ENCODE data around the gene ZNF891. TPM values are rescaled to one million over a fixed set of nuclear protein-coding genes. Genes with fewer than 3 reads are reported as not detected.

The ZNF891 gene
- total and polyA plus RNA-seq, 9 donors, result 0.93 to 2.8 (median 1.7) TPM

GRCh38 chr12:133073836-133074235, 56.2 kb downstream of the ZNF891 start:
- DNase-seq, result no peak
- no peaks in the 10 kb centered on the region for H3K4me1 ChIP-seq (ENCODE audit: control insufficient read depth, insufficient read depth, low read length)
- H3K27ac ChIP-seq (ENCODE audit: low read length), result no peak overlapping the region
- no peak overlapping the region for H3K4me3 ChIP-seq (ENCODE audit: low read length)
- no peaks in the 10 kb centered on the region for H3K36me3 ChIP-seq (ENCODE audit: control insufficient read depth, insufficient read depth, low read length)
- peaks cover 60% of the 10 kb centered on the region for H3K9me3 ChIP-seq (replicated peaks; ENCODE audit: control insufficient read depth, low read depth, low read length)
- no peaks in the 10 kb centered on the region for H3K27me3 ChIP-seq (ENCODE audit: control insufficient read depth, insufficient read depth, low read length)
- WGBS (ENCODE audit: insufficient coverage), result no CpG with 5 or more reads among the region's 2 CpGs

- no peak overlapping the region for H3K4me3 ChIP-seq (ENCODE audit: low read length)
Measured at GRCh38 chr12:133063556-133063955, 66.5 kb downstream of the ZNF891 start.

GRCh38 chr12:133061954-133062353, 68.1 kb downstream of the ZNF891 start:
- Histone ChIP-seq H3K27me3 (ENCODE audit: control insufficient read depth, insufficient read depth, low read length) (peaks cover 2% of the 10 kb centered on the region), H3K9me3 (replicated peaks; ENCODE audit: control insufficient read depth, low read depth, low read length) (peaks cover 94% of the 10 kb centered on the region), H3K27ac (ENCODE audit: low read length) (no peak overlapping the region), H3K4me3 (ENCODE audit: low read length) (no peak overlapping the region), H3K36me3 (ENCODE audit: control insufficient read depth, insufficient read depth, low read length) (peaks cover 19% of the 10 kb centered on the region), H3K4me1 (ENCODE audit: control insufficient read depth, insufficient read depth, low read length) (no peaks in the 10 kb centered on the region)
- no peak for DNase-seq
- WGBS (ENCODE audit: insufficient coverage), result no CpG with 5 or more reads among the region's 1 CpG

More at GRCh38 chr12:133063556-133063955, 66.5 kb downstream of the ZNF891 start:
- DNase-seq, result no peak
- Histone ChIP-seq H3K27me3 (ENCODE audit: control insufficient read depth, insufficient read depth, low read length) (peaks cover 2% of the 10 kb centered on the region), H3K27ac (ENCODE audit: low read length) (no peak overlapping the region), H3K4me1 (ENCODE audit: control insufficient read depth, insufficient read depth, low read length) (no peaks in the 10 kb centered on the region), H3K9me3 (replicated peaks; ENCODE audit: control insufficient read depth, low read depth, low read length) (peaks cover 92% of the 10 kb centered on the region), H3K36me3 (ENCODE audit: control insufficient read depth, insufficient read depth, low read length) (peaks cover 8% of the 10 kb centered on the region)
- no CpG with 5 or more reads among the region's 1 CpG for WGBS (ENCODE audit: insufficient coverage)

GRCh38 chr12:133058203-133059113, 71.6 kb downstream of the ZNF891 start:
- Histone ChIP-seq H3K36me3 (ENCODE audit: control insufficient read depth, insufficient read depth, low read length) (peaks cover 22% of the 10 kb centered on the region), H3K9me3 (replicated peaks; ENCODE audit: control insufficient read depth, low read depth, low read length) (peaks cover 75% of the 10 kb centered on the region)
- 100% methylated on average over 2 of the region's 8 CpGs for WGBS (ENCODE audit: insufficient coverage)

GRCh38 chr12:133057446-133057845, 72.6 kb downstream of the ZNF891 start:
- peaks cover 75% of the 10 kb centered on the region for H3K9me3 ChIP-seq (replicated peaks; ENCODE audit: control insufficient read depth, low read depth, low read length)
- no peak for DNase-seq
- H3K4me1 ChIP-seq (ENCODE audit: control insufficient read depth, insufficient read depth, low read length), result no peaks in the 10 kb centered on the region
- no peak overlapping the region for H3K27ac ChIP-seq (ENCODE audit: low read length)
- no CpG with 5 or more reads among the region's 5 CpGs for WGBS (ENCODE audit: insufficient coverage)
- H3K27me3 ChIP-seq (ENCODE audit: control insufficient read depth, insufficient read depth, low read length), result no peaks in the 10 kb centered on the region
- H3K4me3 ChIP-seq (ENCODE audit: low read length), result no peak overlapping the region
- H3K36me3 ChIP-seq (ENCODE audit: control insufficient read depth, insufficient read depth, low read length), result peaks cover 23% of the 10 kb centered on the region

More at GRCh38 chr12:133058203-133059113, 71.6 kb downstream of the ZNF891 start:
- DNase-seq, result no peak
- Histone ChIP-seq H3K27me3 (ENCODE audit: control insufficient read depth, insufficient read depth, low read length) (peaks cover 1% of the 10 kb centered on the region), H3K27ac (ENCODE audit: low read length) (no peak overlapping the region), H3K4me1 (ENCODE audit: control insufficient read depth, insufficient read depth, low read length) (no peaks in the 10 kb centered on the region), H3K4me3 (ENCODE audit: low read length) (no peak overlapping the region)

Other genes starting within 250 kb of the ZNF891 start
- 13.3 TPM for gene CHFR, start 242.7 kb downstream of the ZNF891 start, total RNA-seq
- gene CHFR, start 242.7 kb downstream of the ZNF891 start, polyA plus RNA-seq (ENCODE audit: insufficient read depth in 1 of 8, insufficient read length in 8 of 8, low replicate concordance in 1 of 8), result 10 to 100 TPM; 13.9 to 21.5 (median 17.4) TPM
- gene ZNF605, start 174.0 kb downstream of the ZNF891 start, total RNA-seq, result 14.9 TPM
- 10 to 100 TPM in 7 of 8 donors, 1 to 10 TPM in 1; 8.6 to 14.5 (median 10.9) TPM for gene ZNF605, start 174.0 kb downstream of the ZNF891 start, polyA plus RNA-seq (ENCODE audit: insufficient read depth in 1 of 8, insufficient read length in 8 of 8, low replicate concordance in 1 of 8)
- gene ZNF26, start 143.9 kb downstream of the ZNF891 start, total RNA-seq, result 8.0 TPM
- gene ZNF26, start 143.9 kb downstream of the ZNF891 start, polyA plus RNA-seq (ENCODE audit: insufficient read depth in 1 of 8, insufficient read length in 8 of 8, low replicate concordance in 1 of 8), result 10 to 100 TPM in 1 of 8 donors, 1 to 10 TPM in 7; 6.6 to 10.5 (median 7.7) TPM
- 40.4 TPM for gene ZNF84, start 92.8 kb downstream of the ZNF891 start, total RNA-seq
- 10 to 100 TPM; 21.5 to 30.7 (median 26.6) TPM for gene ZNF84, start 92.8 kb downstream of the ZNF891 start, polyA plus RNA-seq (ENCODE audit: insufficient read depth in 1 of 8, insufficient read length in 8 of 8, low replicate concordance in 1 of 8)
- gene ZNF140, start 49.4 kb downstream of the ZNF891 start, total RNA-seq, result 18.8 TPM
- 10 to 100 TPM; 12.7 to 18.2 (median 14.5) TPM for gene ZNF140, start 49.4 kb downstream of the ZNF891 start, polyA plus RNA-seq (ENCODE audit: insufficient read depth in 1 of 8, insufficient read length in 8 of 8, low replicate concordance in 1 of 8)
- 6.0 TPM for gene ZNF10, start 353 bp upstream of the ZNF891 start, total RNA-seq
- 1 to 10 TPM; 4.6 to 7.0 (median 5.5) TPM for gene ZNF10, start 353 bp upstream of the ZNF891 start, polyA plus RNA-seq (ENCODE audit: insufficient read depth in 1 of 8, insufficient read length in 8 of 8, low replicate concordance in 1 of 8)
- gene ZNF268, start 51.2 kb upstream of the ZNF891 start, total RNA-seq, result 17.4 TPM
- 10 to 100 TPM in 3 of 8 donors, 1 to 10 TPM in 5; 6.1 to 13.4 (median 9.3) TPM for gene ZNF268, start 51.2 kb upstream of the ZNF891 start, polyA plus RNA-seq (ENCODE audit: insufficient read depth in 1 of 8, insufficient read length in 8 of 8, low replicate concordance in 1 of 8)
- not detected for gene ANHX, start 105.6 kb upstream of the ZNF891 start, total RNA-seq
- gene ANHX, start 105.6 kb upstream of the ZNF891 start, polyA plus RNA-seq (ENCODE audit: insufficient read depth in 1 of 8, insufficient read length in 8 of 8, low replicate concordance in 1 of 8), result not detected

Data from muscle of leg (tissue), 11 donors.